ENCODE measurements around the gene PAK2. TPM values are rescaled to one million over a fixed set of nuclear protein-coding genes. Genes with fewer than 3 reads are reported as not detected.

The PAK2 gene
- total and polyA plus RNA-seq, 9 of the 15 experiments (the other 6 are each of a cell fraction or from before 2014, with no cell fraction given) = 13.2 to 72.4 (median 35.7) TPM

- TF ChIP-seq GTF2A2 (tag; IDR thresholded peaks at IDR 0.05) (peak; percentile 100), HDAC2 (IDR thresholded peaks at IDR 0.05) (peak; percentile 79), JUN (IDR thresholded peaks at IDR 0.05; ENCODE audit: borderline replicate concordance, low read depth, low read length) (0 out of 2 replicates have a peak, but pooled peaks have one; percentile 30), JUN (CRISPR knock-in tag; IDR thresholded peaks at IDR 0.05; ENCODE audit: borderline replicate concordance) (no peak), MTA1 (IDR thresholded peaks at IDR 0.05; ENCODE audit: borderline replicate concordance) (peak; percentile 81), ZNF764 (CRISPR knock-in tag; IDR thresholded peaks at IDR 0.05; ENCODE audit: low read depth) (peak; percentile 76), ZNF785 (CRISPR knock-in tag; IDR thresholded peaks at IDR 0.05) (peak; percentile 95), FOXO4 (CRISPR knock-in tag; IDR thresholded peaks at IDR 0.05) (peak; percentile 99), HIVEP1 (CRISPR knock-in tag; IDR thresholded peaks at IDR 0.05) (peak; percentile 100), ZNF76 (CRISPR knock-in tag; IDR thresholded peaks at IDR 0.05; ENCODE audit: borderline replicate concordance) (peak; percentile 100), ZSCAN32 (CRISPR knock-in tag; IDR thresholded peaks at IDR 0.05) (peak; percentile 97), ZNF143 (CRISPR knock-in tag; IDR thresholded peaks at IDR 0.05) (no peak), RB1 (IDR thresholded peaks at IDR 0.05; ENCODE audit: low read depth) (no peak), IRF9 (tag; IDR thresholded peaks at IDR 0.05) (peak; percentile 100), MCM3 (IDR thresholded peaks at IDR 0.05) (no peak), SIX5 (IDR thresholded peaks at IDR 0.05; ENCODE audit: borderline replicate concordance in 1 of 2, insufficient read depth in 1 of 2, low read depth in 1 of 2, low read length in 2 of 2) (peak in 1 of 2 experiments; percentile 14; a peak in 1 of 4 replicates), KLF1 (tag; IDR thresholded peaks at IDR 0.05) (peak; percentile 98)
- TF ChIP-seq, protein P1, sequence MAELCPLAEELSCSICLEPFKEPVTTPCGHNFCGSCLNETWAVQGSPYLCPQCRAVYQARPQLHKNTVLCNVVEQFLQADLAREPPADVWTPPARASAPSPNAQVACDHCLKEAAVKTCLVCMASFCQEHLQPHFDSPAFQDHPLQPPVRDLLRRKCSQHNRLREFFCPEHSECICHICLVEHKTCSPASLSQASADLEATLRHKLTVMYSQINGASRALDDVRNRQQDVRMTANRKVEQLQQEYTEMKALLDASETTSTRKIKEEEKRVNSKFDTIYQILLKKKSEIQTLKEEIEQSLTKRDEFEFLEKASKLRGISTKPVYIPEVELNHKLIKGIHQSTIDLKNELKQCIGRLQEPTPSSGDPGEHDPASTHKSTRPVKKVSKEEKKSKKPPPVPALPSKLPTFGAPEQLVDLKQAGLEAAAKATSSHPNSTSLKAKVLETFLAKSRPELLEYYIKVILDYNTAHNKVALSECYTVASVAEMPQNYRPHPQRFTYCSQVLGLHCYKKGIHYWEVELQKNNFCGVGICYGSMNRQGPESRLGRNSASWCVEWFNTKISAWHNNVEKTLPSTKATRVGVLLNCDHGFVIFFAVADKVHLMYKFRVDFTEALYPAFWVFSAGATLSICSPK (IDR thresholded peaks at IDR 0.05; ENCODE audit: borderline replicate concordance) = no peak
- TF ChIP-seq, protein P2, sequence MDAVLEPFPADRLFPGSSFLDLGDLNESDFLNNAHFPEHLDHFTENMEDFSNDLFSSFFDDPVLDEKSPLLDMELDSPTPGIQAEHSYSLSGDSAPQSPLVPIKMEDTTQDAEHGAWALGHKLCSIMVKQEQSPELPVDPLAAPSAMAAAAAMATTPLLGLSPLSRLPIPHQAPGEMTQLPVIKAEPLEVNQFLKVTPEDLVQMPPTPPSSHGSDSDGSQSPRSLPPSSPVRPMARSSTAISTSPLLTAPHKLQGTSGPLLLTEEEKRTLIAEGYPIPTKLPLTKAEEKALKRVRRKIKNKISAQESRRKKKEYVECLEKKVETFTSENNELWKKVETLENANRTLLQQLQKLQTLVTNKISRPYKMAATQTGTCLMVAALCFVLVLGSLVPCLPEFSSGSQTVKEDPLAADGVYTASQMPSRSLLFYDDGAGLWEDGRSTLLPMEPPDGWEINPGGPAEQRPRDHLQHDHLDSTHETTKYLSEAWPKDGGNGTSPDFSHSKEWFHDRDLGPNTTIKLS (IDR thresholded peaks at IDR 0.05; ENCODE audit: borderline replicate concordance, low read depth) = peak; percentile 46; the same call in 1 of the 2 replicates
- TF ChIP-seq, protein P3, sequence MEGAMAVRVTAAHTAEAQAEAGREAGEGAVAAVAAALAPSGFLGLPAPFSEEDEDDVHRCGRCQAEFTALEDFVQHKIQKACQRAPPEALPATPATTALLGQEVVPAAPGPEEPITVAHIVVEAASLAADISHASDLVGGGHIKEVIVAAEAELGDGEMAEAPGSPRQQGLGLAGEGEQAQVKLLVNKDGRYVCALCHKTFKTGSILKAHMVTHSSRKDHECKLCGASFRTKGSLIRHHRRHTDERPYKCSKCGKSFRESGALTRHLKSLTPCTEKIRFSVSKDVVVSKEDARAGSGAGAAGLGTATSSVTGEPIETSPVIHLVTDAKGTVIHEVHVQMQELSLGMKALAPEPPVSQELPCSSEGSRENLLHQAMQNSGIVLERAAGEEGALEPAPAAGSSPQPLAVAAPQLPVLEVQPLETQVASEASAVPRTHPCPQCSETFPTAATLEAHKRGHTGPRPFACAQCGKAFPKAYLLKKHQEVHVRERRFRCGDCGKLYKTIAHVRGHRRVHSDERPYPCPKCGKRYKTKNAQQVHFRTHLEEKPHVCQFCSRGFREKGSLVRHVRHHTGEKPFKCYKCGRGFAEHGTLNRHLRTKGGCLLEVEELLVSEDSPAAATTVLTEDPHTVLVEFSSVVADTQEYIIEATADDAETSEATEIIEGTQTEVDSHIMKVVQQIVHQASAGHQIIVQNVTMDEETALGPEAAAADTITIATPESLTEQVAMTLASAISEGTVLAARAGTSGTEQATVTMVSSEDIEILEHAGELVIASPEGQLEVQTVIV (CRISPR knock-in tag; IDR thresholded peaks at IDR 0.05; ENCODE audit: borderline replicate concordance) = peak; percentile 92
These were observed 103.1 kb downstream of the PAK2 start (continued) for GRCh38 chr3:196842567-196843434.
